ENCODE measurements around the gene NSMCE1.

Gene NSMCE1

DNA sequence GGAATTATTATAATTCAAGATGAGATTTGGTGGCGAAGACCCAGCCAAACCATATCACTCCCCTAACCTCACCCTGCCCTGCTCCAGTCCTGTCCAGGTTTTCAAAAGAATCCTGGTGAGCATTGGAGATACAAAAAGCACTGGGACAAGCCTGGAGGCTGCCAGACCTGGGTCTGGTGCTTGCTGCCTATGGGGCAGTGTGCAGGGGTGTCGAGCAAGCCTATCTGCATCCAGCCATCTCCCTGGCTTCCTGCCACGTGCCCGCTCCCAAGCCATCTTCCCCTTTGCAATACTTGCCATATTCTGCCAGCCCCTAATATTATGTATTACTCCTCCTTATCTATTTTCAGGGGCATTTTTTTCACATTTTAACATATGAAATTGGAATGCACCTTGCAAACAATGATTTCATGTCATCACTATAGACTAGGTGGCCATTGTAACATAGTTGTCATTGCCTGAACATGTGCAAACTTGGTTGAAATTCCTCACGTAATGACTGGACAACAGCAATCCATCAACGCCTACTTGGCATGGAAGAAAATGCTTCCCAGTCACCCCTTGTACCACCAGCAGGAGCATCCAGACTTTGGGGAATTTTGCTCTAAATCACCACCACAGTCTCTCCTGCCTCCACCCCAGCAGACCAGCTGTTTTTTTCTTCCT is 73.4 kb downstream of the NSMCE1 start:
- no peak for DNase-seq (ENCODE audit: low read depth, low spot score)

DNA sequence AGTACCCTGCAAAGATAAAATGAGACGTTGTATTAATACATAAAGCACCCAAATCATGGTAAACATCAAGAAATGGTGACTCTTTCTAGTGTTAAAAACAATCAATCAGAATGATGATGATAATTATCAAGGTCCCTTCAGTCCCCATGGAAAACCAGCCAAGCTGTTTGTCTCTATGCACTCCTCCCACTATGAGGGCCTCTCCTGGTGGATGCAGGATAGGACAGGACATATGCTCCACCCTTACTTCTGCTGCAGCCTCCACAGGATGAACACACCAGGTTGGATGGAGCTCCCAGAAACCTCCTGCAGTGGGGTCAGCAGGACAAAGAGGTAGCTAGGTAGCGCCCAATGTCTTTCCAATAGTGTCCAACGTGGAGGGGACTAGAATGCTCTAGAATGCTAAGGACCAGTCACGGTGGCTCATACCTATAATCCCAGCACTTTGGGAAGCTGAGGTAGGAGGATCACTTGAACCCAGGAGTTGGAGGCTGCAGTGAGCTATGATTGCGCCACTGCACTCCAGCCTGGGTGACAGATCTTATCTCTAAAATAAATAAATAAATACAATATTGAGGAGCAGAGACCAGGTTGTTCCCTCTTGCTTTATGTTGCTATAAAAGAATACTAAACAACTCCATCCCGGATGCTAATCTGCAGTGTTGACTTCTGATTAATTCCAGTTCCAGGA is 75.1 kb downstream of the NSMCE1 start:
- DNase-seq (ENCODE audit: low read depth, low spot score) = no peak

DNA sequence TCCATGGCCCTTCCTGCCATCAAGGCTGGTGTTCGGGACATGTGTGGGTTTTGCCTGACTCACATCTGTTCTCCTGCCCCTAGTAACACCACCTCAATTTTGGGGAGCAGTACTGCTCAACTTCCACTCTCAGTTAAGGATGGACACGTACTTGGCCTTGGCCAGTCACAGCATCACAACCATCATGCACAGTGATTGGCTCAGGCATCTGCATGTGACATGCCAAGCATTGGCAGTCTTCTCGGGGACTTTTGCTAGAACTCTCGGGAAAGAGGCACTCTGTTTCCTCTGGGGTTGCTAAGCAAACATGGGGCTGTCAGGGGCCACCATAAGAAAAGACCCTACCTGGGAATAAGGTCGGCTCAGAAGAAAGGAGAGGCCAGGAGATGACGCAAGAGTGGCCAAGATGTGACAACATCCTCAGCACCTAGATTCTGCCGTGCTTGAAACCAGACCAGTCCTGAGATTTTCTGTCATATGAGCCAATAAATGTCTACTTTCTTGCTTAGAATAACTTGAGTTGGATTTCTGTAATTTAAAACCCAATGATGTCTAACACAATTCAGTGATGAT is 77.1 kb downstream of the NSMCE1 start:
- no peak for DNase-seq (ENCODE audit: low read depth, low spot score)

DNA sequence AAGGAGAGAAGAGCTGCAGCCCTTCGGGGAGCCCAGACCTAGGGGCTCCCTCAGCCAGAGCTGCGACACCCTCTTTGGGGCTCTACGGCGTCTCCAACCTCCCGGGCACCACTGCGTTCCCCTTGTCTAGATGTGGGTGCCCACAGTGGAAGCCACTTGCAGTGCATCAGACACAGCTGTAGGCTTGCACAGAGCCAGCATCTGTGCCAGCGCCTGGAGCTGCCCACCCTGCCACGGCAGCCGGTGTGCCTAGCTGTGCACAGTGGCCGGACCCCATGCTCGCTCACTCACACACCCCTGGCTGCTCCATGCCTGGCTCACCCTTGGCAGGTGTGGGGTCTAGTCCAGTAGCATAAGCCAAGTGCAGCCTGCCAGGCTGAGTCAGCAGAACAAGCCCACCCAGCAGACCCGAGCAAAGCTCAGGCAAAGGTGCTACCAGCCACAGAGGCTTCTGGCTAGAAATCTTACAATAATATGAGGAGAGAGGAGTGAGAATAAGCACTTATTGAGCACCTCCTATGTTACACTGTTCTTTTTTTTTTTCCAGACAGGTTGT is 78.2 kb downstream of the NSMCE1 start:
- no peak for DNase-seq (ENCODE audit: low read depth, low spot score)

DNA sequence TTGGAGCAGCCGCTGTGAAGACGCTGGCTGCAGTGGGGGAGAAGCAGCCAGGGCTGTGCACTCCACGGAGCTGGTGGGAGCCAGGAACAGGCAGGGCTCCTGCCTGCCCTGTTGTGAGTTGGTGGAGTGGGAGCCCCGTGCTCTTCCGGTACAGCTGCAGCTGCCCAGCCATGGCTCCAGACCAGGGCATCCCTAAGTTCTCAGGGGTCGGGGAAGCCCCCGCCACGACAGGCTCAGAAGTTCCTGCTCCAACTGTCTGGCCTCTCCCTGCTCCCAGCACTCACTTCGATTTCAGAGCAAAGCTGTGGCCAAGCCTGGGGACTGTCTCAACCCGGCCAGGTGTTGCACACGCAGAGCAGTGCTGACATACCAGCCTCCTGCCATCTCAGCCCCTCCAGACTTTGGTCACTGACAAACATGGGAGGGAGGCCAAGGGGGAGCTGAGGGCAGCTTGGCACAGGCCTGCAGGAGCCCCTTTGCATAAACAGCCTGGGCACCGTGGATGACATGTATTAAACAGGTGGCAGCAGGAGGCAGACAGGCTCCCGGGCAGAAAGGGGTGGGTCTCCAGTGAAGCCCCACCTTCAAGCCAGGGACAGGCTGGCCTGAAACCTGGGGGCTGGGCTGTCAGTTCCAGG is 79.1 kb downstream of the NSMCE1 start:
- no peak for DNase-seq (ENCODE audit: low read depth, low spot score)

DNA sequence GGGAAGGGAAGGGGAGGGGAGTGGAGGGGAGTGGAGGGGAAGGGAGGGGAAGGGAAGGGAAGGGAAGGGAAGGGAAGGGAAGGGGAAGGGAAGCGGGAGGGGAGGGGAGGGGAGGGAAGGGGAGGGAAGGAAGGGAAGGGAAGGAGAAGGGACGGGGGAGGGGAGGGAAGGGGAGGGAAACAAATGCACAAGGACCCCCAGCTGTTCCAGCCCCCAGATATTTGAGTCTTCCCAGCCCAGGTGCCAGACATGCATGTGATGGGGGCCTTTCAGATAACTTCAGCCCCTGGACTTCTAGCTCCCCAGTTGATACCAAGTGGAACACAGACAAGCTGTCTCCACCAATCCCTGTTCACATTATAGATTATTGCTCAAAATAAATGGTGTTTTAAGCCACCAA is 79.9 kb downstream of the NSMCE1 start:
- DNase-seq (ENCODE audit: low read depth, low spot score) = no peak

DNA sequence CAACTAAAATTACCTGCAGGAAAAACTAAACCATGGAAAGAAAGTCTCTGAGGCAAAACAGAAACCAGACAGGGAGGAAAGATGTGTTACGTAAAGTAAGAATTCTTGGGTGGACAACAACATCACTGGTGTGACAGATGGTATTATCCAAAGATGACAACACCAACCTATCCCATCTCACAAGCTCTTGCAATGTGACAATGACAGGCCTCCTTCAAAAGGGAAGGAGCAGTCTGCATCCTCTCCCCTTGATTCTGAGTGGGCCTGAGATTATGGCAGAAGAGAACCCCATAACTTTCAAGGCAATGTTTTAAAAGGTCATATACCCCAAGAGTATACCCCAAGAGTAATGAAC is 82.8 kb downstream of the NSMCE1 start:
- DNase-seq (ENCODE audit: low read depth, low spot score) = no peak

DNA sequence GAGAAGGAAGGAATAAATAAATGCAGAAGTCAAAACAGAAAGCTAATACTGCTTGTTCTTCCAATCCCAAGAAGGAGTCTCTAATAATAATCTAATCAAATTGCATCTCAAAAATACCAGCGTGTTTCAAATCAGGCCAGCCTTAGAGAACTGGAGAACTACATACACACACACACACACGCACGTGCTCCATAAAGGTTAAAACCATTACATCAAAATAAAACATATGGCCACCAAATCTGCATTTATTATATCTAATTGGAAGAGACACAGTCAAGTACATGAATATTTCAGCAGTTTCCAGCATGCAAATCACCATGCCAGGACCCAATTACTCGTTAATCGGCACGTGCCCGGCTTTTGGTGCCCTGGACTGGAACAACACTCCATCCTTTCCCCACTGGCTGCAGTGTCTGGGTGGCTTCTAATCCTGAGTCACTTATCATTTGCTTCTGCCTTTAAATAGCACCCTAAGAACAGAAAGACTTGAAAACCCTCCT is 85.6 kb downstream of the NSMCE1 start:
- DNase-seq (ENCODE audit: low read depth, low spot score) = no peak

DNA sequence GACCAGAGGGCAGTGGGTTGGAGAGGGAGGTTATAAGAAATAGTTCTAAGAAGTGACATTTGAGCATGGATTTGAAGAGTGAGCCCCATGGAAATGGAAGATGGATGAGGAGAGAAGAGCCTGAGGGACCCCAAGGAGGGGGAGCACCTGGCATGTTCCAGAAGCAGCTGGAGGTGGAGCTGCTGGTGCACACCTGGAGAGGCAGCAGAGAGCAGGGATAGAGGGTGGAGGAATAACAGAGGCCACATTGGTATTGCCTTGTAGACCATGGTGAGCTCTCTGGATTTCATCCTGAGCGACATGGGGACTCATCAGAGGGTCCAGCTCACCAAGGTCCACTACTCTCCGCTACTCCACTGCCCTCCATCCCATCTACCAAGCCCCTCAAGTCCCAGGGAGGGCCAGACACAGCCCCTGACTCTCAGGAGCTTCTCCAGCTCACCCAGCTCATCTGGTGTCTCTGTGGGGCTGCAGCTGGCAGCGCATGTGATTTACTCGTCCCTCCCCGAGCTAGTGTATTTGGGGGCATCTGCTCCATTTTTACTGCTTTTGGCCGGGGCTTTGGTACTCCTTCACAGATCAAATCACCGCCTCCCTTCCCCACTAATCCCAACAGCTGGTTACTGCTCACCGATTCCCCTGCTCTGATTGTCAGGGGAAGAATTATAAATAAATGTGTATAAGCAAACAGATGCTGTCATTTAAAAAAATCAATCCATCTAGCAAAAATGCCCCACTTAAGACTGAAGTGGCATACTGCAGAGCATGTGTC is 87.4 kb downstream of the NSMCE1 start:
- no peak for DNase-seq (ENCODE audit: low read depth, low spot score)

DNA sequence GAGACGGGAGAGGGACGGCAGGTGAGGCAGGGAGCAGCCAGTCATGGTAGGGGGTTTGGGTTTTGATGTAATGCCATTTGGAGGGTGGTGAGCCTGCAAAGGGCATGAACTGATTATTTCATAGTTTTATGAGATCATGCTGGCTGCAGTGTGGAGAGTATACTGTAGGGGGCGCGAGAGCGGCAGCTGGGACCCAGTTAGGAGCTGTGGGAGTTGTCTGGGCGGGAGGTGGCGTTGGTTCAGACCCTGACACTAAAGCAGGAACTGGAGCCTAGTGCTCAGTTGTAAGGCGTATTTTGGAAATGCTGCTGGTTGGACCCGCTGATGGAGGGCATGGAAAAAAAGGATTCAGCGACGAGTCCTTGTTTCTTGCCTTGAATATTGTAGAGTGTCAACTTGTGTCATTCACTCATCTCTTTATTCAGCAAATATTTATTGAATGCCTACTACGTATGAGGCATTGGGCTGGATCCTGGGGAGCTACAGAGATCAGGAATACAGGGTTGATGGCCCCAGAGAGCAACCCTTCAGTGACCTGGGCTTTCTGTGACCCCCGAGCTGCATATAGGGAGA is 89.0 kb downstream of the NSMCE1 start:
- DNase-seq (ENCODE audit: low read depth, low spot score) = peak; percentile 31

DNA sequence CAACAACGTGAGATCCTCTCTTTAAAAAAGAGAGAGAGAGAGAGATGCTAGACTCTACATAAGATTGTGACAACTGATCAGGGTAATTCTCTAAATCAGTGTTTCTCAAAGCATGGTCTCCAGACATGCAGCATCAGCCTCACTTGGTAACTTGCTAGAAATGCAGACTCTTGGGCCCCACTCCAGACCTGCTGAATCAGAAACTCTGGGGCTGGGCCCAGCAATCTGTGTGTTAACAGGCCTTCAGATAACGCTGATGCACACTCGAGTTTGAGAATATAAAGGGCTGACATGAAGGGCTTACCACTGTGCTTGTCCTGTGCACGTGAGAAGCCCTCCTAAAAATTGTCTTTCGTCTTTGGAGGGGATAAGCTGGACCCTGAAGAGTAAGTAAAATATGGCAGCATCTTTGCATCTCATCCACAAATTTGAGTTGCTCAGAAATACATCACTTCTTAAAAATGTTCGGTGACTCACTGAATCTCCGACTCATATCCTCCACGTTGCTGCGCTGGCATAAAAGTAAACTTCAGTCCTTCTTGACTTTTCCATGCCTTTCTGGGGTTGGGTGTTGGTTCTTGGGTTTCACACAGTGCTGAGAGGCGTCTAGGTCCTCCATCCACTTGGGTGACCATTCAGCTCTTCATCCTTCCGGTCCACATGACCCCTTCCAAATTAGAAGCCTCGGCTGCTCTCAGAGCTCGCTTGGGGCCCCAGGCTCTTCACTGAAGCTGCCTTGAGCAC is 91.4 kb downstream of the NSMCE1 start:
- DNase-seq (ENCODE audit: low read depth, low spot score) = no peak

DNA sequence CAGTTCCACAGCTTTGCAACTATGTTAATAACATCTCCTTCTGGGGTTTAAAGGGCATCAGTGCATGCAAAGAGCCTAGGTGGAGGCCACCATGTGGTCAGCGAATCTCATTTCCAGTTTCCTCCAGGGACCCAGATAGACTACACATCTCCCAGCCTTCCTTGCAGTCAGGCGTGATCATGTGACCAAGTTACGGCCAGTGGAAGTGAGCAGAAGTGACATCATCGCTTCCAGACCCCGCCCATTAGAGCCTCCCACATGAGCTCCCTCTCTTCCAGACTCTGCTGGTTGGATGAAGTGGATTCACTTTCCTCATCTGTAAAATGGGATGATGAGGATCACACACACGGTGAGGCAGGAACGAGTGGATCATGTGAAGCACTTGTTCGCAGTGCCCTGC is 92.7 kb downstream of the NSMCE1 start:
- no peak for DNase-seq (ENCODE audit: low read depth, low spot score)

Measured in brain pericyte (primary cell).